Activated CD8-positive, alpha-beta memory T cell treated with anti-CD3 and anti-CD28 coated beads for 24 hours (primary cell): ENCODE data around the gene CDC34.

Experiments used
- DNase-seq: peaks from one replicate; pipeline ENCODE4 v3.0.0-alpha.2; 2020

The CDC34 gene

GRCh38 chr19:543910-544608 is 12.5 kb downstream of the CDC34 start, which contains the start of gene GZMM:
Gene GZMM (plus strand): TSS chr19:544053. CDS start chr19:544072, 19 bp downstream.
- DNase-seq, result peak; percentile 88

GRCh38 chr19:547117-547516 is 15.6 kb downstream of the CDC34 start:
- DNase-seq, result no peak

- DNase-seq, result no peak
These were observed 16.5 kb downstream of the CDC34 start for GRCh38 chr19:547836-548720.

GRCh38 chr19:548886-549830 is 17.6 kb downstream of the CDC34 start:
- no peak for DNase-seq

GRCh38 chr19:554817-555216 is 23.3 kb downstream of the CDC34 start:
- no peak for DNase-seq

GRCh38 chr19:555474-555808 is 23.9 kb downstream of the CDC34 start:
- no peak for DNase-seq

GRCh38 chr19:556611-557382 is 25.2 kb downstream of the CDC34 start:
- no peak for DNase-seq

- DNase-seq, result no peak
These were observed 27.3 kb downstream of the CDC34 start for GRCh38 chr19:558770-559439.

- DNase-seq, result no peak
These were observed 28.6 kb downstream of the CDC34 start for GRCh38 chr19:560121-560520.

- DNase-seq, result no peak
These were observed 34.8 kb downstream of the CDC34 start for GRCh38 chr19:566403-566802.

GRCh38 chr19:566844-567243 is 35.3 kb downstream of the CDC34 start:
- no peak for DNase-seq

- no peak for DNase-seq
These were observed 35.8 kb downstream of the CDC34 start for GRCh38 chr19:567296-567900.

GRCh38 chr19:570251-570686 is 38.7 kb downstream of the CDC34 start:
- no peak for DNase-seq

GRCh38 chr19:570937-571565 is 39.5 kb downstream of the CDC34 start:
- DNase-seq, result peak; percentile 79

- DNase-seq, result no peak
These were observed 40.0 kb downstream of the CDC34 start for GRCh38 chr19:571566-571974.

GRCh38 chr19:572140-572742 is 40.7 kb downstream of the CDC34 start, which contains the start of gene BSG:
Gene BSG (plus strand): TSS chr19:572596. CDS start chr19:572635, 39 bp downstream.
- peak; percentile 98 for DNase-seq

GRCh38 chr19:572743-573518 is 41.4 kb downstream of the CDC34 start:
- DNase-seq, result no peak

GRCh38 chr19:573519-573825 is 41.9 kb downstream of the CDC34 start:
- DNase-seq, result no peak
